CD4-positive, alpha-beta T cell treated with Interferon alpha-2 for 1 hour (primary cell): Measurements from ENCODE around the gene DNAL4.

Source experiments
- DNase-seq, 2 donors: peaks; one replicate each; pipeline ENCODE4 v3.0.0-alpha.2; 2020 to 2022

Gene DNAL4

GRCh38 chr22:38738475-38739070, 55.4 kb downstream of the DNAL4 start:
- no peak for DNase-seq

GRCh38 chr22:38737302-38738060, 56.5 kb downstream of the DNAL4 start:
- DNase-seq = no peak

DNA sequence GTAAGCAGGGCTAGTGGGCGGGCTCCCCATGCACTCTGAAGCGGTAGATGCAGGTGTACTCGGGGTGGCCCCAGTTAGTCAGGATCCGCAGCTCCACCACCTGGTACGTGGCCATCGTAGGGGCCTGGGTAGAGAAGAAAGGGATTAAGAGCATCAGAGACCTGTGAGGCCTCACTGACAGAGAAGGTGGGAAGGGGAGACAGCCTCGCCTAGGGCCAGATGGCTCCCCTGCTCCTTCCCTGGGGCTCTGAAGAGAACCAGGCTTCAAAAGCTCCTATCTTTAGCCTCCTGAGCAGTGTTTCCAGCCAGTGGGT, 57.7 kb downstream of the DNAL4 start:
- DNase-seq = no peak

- DNase-seq = no peak
Measured at GRCh38 chr22:38735465-38736256, 58.3 kb downstream of the DNAL4 start.

DNA sequence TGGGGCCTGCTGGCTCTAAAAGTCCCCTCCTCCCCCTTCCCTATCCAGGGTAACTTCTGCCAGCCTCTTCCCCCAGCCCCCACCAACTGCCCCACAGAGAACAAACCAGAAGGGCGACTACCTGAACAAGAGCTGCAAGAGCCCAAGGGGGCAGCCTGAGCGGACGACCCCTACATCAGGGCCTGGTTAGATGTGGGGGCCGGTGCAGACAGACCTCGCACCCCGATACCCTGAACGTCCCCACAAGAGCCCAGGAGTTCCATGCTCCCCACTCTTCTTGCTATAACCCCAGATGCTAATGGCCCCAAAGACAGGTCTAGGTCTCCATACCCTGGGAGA, 58.8 kb downstream of the DNAL4 start:
- DNase-seq = no peak

GRCh38 chr22:38734421-38735100, 59.4 kb downstream of the DNAL4 start:
- no peak for DNase-seq

GRCh38 chr22:38733724-38734381, 60.1 kb downstream of the DNAL4 start:
- DNase-seq = no peak

DNA sequence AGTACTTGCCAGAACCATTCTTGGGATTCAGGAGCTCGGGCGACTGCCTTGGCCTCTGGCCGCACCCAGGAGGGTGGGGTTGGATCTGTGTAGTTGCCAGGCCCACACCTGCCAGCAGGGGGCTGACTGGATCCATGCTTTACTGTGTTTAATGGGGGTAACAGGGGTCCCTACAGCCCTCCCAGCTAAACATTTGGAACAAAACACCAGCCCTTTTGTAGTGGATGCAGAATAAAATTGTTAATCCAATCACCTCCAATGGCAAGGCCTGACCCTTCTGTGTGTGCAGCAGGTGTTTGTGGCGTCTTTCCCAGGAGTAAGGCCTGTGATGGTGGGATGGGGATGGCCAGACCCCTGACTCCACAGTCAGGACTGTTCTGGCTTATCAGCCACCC, 60.6 kb downstream of the DNAL4 start:
- DNase-seq = peak; percentile 41 to 62

DNA sequence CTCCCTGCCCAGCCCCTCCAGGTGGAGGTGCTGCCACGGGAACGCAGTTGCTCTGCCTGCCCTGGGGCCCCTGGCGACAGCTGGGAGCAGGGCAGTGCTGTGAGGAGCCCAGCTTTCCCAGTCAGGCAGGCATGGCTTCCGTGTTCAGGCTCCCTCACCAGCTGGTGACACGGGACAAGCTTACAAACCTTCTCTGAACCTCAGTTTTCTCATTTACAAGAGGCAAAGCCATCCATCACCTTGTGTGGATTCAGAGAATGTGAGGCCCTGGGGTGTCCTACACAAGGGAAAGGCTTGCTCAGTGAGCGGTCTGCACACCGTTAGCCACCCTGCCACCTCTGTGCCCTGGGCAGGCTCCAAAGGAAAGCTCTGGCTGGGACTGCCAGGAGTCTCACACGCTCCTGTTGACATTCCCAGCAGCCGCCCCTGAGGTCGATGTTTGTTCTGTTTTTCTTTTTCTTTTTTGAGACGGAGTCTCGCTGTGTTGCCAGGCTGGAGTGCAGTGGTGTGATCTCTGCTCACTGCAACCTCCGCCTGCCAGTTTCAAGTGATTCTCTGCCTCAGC, 61.6 kb downstream of the DNAL4 start:
- DNase-seq = no peak

DNA sequence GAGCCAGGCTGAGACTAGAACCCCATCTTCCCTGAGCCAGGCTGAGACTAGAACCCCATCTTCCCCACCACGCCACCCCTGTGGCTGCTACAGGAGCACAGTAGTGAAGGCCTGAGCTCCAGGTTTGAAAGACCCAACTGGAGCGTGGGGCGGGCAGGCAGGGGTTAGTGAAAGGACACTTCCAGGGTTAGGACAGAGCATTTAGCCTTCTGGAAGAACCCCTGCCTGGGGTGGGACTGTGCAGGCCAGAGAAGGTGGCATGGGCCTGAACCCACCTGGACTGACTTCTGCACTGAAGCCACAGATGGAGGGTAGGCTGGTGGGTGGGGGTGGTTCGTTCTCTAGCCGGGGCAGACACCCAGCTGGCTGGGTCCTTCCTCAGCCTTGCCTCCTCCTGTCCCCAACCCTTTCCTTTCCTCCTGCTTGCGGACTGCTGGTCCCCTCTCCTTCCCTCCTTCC, 62.2 kb downstream of the DNAL4 start:
- no peak for DNase-seq

DNA sequence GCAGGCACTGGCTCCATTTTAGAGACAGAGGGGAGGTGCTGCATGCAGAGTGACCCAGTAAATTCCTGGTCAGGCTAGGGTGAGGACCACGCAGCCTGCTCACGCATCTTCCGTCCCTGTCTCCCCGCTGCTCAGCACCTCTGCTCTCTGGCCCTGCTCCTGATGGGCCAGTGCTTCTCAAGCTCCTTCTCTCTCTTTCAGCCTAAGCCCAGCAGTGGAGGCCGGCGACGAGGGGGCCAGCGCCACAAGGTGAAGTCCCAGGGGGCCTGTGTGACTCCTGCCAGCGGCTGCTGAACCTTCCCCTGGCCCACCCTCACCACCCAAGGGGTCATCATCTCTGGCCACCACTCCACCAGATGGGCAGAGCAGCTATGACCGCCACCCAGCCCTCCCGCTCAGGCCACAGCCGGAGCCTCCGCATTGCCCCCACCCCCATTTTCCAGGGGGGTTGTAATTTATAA, 63.5 kb downstream of the DNAL4 start:
- DNase-seq = no peak

DNA sequence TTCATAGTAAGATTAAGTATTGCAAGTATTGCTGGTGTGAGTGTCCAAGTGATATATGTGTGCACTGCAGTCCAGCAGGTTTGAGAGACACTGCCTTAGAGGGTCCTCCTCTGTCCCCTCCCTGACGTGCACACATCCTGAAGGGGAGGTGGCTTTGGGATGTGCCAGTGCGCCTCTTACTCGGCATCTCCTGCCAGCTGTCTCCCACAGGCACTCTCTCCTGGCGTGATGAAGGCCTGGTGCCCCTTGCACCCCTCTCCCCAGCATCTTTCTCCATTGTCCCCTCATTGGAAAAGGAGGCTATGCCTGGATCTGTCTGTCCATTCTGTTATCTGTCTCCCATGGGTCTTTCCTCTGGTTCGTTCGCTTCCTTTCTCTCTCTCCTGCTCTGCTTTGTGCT, 64.0 kb downstream of the DNAL4 start:
- DNase-seq = no peak

DNA sequence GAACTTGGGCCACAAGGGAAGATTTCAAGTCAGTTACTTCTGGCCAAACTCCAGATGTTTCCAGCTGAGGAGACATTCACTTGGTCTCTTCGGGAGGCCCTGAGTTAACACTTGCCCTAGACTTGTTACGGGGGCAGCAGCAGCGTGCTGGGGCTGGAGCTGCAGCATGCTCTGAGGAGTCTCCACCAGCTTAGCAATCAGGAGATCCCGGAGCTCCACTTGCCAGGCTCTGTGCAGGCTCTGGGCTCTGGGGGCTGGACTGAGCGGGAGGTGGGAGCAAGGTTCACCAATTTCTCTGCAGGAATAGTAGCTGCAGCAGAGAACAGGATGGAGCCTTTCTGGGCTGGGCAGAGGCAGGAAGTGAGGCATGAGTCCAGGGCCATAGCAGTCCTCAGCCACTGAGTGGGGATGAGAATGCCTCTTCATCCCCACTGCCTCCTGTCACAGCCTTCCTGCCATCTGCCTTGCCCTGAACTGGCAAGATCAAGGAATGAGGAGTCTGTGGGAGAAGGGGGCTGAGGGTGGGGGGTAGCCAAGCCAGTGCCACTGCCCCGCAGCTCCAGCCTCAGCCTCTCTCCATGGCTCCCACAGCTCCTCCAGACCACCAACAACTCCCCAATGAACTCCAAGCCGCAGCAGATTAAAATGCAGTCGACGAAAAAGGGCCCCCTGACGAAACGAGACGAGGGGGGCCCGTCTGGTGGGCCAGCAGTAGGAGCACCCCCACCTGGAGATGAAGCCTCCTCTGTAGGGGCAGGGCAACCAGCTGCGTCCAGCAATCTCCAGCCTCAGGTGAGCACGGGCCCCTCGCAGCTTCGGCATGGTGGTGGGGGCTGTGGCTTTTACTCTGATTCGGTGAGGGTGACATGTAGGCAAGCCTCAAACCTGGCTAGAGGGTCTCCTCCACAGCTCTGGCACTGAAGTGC, 64.8 kb downstream of the DNAL4 start:
- DNase-seq = no peak
